Mesothelial cell of epicardium (in vitro differentiated cells): ENCODE measurements around the gene RAB36. TPM values are rescaled to one million over a fixed set of nuclear protein-coding genes. Genes with fewer than 3 reads are reported as not detected.

ENCODE experiments used
- DNase-seq, 2 experiments: peaks; one replicate each; pipeline ENCODE4 v3.0.0; 2021; ENCODE audit warnings: low spot score in 2 of 2; ENCODE audit not compliant: unreplicated experiment in 2 of 2
- H3K27ac Mint-ChIP-seq: 2 replicates; pipeline ENCODE4 v1.8.0; 2021; ENCODE audit warnings: mixed read lengths
- H3K27me3 Mint-ChIP-seq: 2 replicates; pipeline ENCODE4 v1.8.0; 2021; ENCODE audit warnings: low read depth, mixed read lengths
- H3K36me3 Mint-ChIP-seq: 2 replicates; pipeline ENCODE4 v1.8.0; 2021; ENCODE audit warnings: mixed read lengths
- H3K4me1 Mint-ChIP-seq: 2 replicates; pipeline ENCODE4 v1.8.0; 2021; ENCODE audit warnings: mixed read lengths
- H3K4me3 Mint-ChIP-seq: 2 replicates; pipeline ENCODE4 v1.8.0; 2021; ENCODE audit warnings: mild to moderate bottlenecking, moderate library complexity, mixed read lengths
- H3K9me3 Mint-ChIP-seq: 2 replicates; pipeline ENCODE4 v1.8.0; 2021; ENCODE audit warnings: mixed read lengths
- total RNA-seq: library from RNA; stranded (reverse); gene quantifications from 3 replicates; pipeline ENCODE4 v1.2.1, GENCODE V29; 2021
- TF ChIP-seq, protein P1 (sequence below): fragments of 200-600 bp; sonication (generic); IDR thresholded peaks from one replicate; pipeline ENCODE4 v1.5.0; 2021; ENCODE audit warnings: antibody characterized with exemption; ENCODE audit not compliant: unreplicated experiment

The RAB36 gene
- total RNA-seq, 1 donor from 2014 or later, result 6.4 TPM

GRCh38 chr22:23154461-23154860 is 9.2 kb downstream of the RAB36 start:
- Mint-ChIP-seq H3K27me3 (no peaks in the 10 kb centered on the region), H3K4me3 (no peak overlapping the region), H3K36me3 (peaks cover 11% of the 10 kb centered on the region), H3K27ac (no peak overlapping the region), H3K4me1 (peaks cover 8% of the 10 kb centered on the region), H3K9me3 (no peaks in the 10 kb centered on the region)
- TF ChIP-seq, protein P1, sequence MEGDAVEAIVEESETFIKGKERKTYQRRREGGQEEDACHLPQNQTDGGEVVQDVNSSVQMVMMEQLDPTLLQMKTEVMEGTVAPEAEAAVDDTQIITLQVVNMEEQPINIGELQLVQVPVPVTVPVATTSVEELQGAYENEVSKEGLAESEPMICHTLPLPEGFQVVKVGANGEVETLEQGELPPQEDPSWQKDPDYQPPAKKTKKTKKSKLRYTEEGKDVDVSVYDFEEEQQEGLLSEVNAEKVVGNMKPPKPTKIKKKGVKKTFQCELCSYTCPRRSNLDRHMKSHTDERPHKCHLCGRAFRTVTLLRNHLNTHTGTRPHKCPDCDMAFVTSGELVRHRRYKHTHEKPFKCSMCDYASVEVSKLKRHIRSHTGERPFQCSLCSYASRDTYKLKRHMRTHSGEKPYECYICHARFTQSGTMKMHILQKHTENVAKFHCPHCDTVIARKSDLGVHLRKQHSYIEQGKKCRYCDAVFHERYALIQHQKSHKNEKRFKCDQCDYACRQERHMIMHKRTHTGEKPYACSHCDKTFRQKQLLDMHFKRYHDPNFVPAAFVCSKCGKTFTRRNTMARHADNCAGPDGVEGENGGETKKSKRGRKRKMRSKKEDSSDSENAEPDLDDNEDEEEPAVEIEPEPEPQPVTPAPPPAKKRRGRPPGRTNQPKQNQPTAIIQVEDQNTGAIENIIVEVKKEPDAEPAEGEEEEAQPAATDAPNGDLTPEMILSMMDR, result no peak
- no peak for DNase-seq

- no peak for DNase-seq
- Mint-ChIP-seq H3K9me3 (no peaks in the 10 kb centered on the region), H3K36me3 (peaks cover 5% of the 10 kb centered on the region), H3K27ac (no peak overlapping the region), H3K27me3 (no peaks in the 10 kb centered on the region), H3K4me1 (peaks cover 2% of the 10 kb centered on the region), H3K4me3 (no peak overlapping the region)
- TF ChIP-seq, protein P1, result no peak
Observed at GRCh38 chr22:23155143-23155542, 9.9 kb downstream of the RAB36 start.

DNA sequence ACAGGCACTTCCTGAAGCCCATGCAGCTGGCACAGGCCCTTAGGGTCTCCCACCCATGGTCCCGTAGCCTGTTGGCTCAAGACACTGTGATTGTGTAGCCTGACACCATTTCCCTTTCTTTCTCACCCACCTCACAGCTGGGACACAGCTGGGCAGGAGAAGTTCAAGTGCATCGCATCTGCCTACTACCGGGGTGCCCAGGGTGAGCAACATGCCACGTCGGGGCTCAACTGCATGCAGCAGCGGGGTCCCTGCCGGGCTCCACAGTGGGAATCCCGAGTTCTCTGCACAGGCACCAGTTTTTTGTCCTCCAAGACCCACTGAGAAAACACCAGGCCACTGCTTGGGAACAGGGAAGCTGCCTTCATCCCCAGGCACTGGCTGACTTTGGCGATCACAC is 10.6 kb downstream of the RAB36 start:
- H3K4me1 Mint-ChIP-seq, result peaks cover 2% of the 10 kb centered on the region
- H3K36me3 Mint-ChIP-seq, result peaks cover 5% of the 10 kb centered on the region
- DNase-seq, result no peak
- H3K27ac Mint-ChIP-seq, result no peak overlapping the region
- TF ChIP-seq, protein P1, result no peak
- H3K27me3 Mint-ChIP-seq, result no peaks in the 10 kb centered on the region
- H3K9me3 Mint-ChIP-seq, result no peaks in the 10 kb centered on the region
- H3K4me3 Mint-ChIP-seq, result no peak overlapping the region

GRCh38 chr22:23156286-23156685 is 11.0 kb downstream of the RAB36 start:
- Mint-ChIP-seq H3K27me3 (no peaks in the 10 kb centered on the region), H3K27ac (no peak overlapping the region), H3K4me3 (no peak overlapping the region), H3K4me1 (peaks cover 2% of the 10 kb centered on the region), H3K9me3 (no peaks in the 10 kb centered on the region), H3K36me3 (peaks cover 5% of the 10 kb centered on the region)
- TF ChIP-seq, protein P1, result no peak
- no peak for DNase-seq

GRCh38 chr22:23157560-23158515 is 12.6 kb downstream of the RAB36 start:
- Mint-ChIP-seq H3K36me3 (peaks cover 5% of the 10 kb centered on the region), H3K4me3 (no peak overlapping the region), H3K27ac (no peak overlapping the region), H3K9me3 (no peaks in the 10 kb centered on the region), H3K4me1 (peaks cover 2% of the 10 kb centered on the region), H3K27me3 (no peaks in the 10 kb centered on the region)
- TF ChIP-seq, protein P1, result no peak
- DNase-seq, result no peak
